HG02759 (cell line): ENCODE data around the gene CADM2.
"Not testable (repeated sequence)": the region's sequence is repeated elsewhere in the genome, so short reads cannot be mapped to it uniquely, and the experiment has no call there.

Source experiments
- ATAC-seq: cut with Tn5 transposase; IDR thresholded peaks from one replicate; pipeline ENCODE4 v1.9.1; 2021; ENCODE audit warnings: mild to moderate bottlenecking, moderate library complexity; ENCODE audit not compliant: unreplicated experiment

Gene CADM2

GRCh38 chr3:85881833-85882393 is 923.1 kb downstream of the CADM2 start:
- no peak for ATAC-seq

DNA sequence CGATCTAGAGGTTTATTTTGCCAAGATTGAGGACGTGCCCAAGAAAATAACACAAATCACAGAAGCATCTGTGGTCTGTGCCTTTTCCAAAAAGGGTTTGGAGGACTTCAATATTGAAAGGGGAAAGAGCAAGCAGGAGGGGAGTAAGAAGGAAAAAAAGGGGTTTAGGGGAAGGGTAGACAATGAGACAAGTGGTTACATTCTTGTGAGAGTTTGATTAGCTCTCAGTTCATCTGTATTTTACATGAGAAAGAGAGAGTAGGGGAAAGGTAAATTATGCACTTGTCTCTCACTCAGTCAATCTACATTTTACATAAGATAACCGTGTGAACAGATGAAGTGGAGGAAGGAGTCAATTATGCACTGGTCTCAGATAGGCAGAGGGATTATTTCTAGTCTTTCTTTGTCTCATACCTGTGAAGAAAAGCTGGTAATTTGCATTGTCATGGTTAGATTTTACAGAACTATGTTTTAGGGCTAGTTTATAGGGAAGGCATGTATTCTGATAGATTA is 931.3 kb downstream of the CADM2 start:
- no peak for ATAC-seq

GRCh38 chr3:85903434-85903833 is 944.6 kb downstream of the CADM2 start:
- no peak for ATAC-seq

- no peak for ATAC-seq
These were observed 954.2 kb downstream of the CADM2 start for GRCh38 chr3:85912980-85913379.

DNA sequence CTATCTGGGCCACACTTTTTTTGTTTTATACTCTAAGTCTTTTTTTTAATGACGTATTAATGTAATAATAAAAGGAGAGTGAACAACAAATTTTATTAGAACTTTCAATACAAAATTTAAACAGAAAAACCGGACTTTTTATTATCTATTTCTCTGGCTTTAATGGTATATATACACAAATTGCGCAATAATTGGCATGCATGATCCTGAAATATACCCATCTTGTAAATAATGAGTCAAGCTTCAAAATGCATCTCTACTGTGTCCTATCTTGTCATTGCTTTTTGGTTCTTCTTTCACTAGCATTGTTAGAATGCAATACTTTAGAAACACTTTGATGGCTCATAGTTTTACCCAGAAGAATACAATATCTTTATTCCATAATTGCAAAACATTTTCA is 963.6 kb downstream of the CADM2 start:
- no peak for ATAC-seq

DNA sequence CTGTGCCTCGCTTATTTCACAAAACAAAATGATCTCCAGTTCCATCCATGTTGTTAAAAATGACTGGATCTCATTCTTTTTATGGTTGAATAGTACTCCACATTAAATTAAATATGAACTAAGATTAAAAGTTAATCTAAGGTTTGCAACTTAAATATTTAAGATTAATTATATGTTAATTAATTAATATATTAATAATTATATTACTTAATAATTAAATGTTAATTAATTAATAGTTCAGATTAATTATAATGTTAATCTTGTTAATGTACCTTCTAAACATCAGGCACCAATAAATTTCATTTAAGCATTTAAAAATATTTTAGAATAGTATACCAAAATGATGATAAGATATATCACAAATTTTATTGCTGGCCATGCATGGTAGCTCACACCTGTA is 971.9 kb downstream of the CADM2 start:
- no peak for ATAC-seq

GRCh38 chr3:85933326-85933725 is 974.5 kb downstream of the CADM2 start:
- no peak for ATAC-seq

- ATAC-seq = no peak
These were observed 976.4 kb downstream of the CADM2 start for GRCh38 chr3:85935171-85935570.

DNA sequence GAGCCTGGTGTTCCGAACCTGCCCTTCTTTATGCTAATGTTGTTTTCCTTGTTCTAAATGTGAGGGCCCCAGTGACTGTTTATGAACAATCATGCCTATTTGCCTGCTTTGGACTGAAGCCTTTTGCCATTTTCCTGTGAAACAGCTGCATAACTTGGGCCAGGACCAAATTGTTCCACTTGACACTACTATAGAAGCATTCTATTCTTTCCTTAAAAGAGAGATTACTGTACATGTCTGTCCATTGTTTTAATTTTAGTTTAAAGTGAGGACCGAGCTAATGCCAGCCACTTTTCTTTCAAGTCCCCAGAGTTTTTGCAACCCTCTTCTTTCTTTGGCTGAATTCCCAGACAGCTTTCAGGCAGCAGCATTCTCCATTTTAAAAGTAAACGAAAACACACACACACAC is 980.3 kb downstream of the CADM2 start:
- no peak for ATAC-seq

DNA sequence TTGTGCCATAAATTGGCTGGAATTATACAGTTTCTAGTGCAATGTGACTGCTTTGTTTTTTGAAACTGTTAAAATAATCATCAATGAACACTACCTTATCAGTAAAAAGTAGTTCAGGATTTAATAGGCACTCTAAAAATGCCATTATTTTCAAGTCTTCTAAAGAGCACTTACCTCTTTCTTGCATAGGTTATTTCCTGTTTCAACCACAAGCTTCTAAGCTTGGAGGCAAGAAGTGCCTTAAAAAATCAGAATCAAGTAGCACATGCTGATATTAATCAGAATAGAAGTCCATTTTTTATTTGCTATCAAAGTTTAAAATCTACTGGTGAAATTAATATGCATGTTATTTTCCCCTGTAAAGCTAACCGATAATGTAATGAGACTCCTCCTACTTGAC is 991.6 kb downstream of the CADM2 start:
- no peak for ATAC-seq

DNA sequence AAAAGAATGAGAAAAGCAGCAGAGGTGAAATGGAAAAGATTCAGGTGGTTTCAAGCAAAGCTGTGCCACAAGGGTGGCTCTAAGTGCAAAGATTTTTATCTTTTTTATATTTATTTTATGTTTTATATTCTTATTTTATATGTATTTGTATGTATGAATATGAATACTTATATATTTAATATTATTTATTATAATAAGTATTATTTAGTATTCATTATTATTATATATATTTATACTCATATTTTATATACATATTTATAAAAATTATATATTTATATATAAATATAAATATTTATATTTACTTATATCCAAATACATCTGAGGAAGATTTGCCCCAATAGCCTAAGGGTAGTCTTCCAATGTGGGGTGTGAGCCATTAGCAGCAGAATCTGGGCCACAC is 1002.0 kb downstream of the CADM2 start:
- no peak for ATAC-seq

DNA sequence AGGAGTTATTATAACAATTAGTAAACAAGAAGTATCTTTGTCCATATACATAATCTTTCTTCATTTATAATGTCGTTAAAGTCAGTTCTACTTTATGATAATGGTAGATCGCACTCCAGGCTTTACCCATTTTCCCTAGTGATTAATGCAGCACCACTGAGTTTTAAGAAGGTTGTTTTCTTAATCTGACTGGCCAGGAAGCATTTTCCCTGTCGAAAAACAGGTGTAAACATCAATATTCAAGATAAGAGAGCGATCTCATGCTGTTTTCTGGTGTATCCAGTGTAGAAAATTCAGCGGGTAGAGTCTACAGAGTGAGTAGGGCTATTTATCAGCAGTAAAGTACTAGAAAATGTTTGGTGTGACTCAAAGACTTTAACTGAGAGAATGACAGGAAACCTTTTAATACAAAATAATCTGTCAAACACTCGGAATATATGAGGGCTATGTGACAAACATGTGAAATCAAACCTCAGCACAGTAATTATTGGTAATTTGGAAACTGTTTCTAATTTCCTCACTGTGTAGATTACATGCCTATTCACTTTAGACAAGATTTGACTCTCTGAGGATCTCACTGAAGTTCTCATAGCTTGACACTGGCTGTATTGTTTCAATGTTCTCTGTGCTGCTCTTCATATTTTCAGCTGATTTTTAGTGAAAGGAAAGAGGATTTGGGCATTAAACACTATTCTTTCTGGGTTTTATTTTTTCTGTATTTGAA is 1019.0 kb downstream of the CADM2 start:
- no peak for ATAC-seq

DNA sequence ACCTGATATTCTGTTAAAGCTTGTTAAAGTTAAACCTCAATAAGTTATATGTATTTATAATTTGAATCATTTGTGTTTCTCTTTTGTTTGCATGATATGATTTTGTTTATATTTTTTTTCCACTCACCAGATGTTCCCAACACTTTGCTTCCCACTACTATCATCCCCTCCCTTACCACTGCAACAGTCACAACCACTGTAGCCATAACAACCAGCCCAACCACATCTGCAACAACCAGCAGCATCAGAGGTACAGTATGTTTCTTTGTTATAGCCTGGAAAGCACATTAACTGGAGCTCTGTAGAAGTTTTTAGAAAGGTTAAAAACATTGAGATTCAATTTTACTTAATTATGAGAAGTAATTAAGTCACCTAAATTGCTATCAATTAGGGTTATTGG is 1020.2 kb downstream of the CADM2 start:
- ATAC-seq = no peak

GRCh38 chr3:85989581-85989980 is 1030.8 kb downstream of the CADM2 start:
- not testable (repeated sequence) for ATAC-seq

DNA sequence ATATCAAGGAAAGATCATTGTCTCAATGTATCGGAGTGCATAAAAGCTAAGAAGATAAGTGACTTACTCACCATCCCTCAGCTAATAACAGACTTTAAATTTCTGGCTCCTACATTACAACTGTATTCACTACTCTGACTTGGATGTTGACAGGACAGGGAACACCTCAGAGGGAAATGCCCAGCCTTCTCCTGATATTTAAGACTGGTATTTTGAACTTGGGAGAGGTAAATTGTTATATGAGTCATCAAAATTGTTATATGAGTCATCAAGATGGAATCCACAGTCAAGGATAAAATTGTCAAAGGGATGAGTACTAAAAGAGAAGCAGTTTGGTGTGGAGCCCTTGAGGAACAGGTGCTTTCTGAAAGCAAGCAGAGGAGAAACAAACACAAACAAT is 1070.8 kb downstream of the CADM2 start:
- ATAC-seq = no peak

DNA sequence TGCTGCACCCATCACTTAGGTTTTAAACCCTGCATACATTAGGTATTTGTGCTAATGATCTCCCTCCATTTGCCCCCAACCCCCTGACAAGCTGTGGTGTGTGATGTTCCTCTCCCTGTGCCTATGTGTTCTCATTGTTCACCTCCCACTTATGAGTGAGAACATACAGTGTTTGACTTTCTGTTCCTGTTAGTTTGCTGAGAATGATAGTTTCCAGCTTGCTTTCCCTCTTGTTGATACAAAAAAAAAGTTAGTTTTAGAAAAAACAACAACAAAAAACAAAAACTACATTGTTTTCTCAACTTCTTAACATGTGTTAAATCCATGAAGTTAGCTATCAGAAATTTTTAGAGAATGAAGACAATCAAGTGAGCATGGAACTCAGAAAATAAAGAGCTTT is 1079.1 kb downstream of the CADM2 start:
- ATAC-seq = no peak

- ATAC-seq = no peak
These were observed 1087.8 kb downstream of the CADM2 start for GRCh38 chr3:86046436-86047136.

DNA sequence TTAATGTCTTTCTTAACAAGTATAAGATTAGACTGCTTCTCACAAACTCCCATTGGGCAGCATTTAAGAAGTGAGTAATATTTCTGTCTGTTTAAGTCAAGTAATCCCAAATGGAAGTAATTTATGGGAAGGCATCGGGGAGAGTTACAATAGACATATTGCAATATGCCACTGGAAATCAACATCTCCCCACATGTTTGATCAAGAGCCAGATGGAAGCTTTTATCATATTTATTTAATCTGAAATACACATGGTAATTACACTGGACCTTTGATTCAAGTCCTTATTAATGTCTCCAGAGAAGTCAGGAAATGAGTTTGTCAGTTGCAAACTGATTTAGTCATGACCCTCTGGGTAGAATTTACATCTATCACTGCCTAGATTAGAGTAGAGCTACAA is 1088.4 kb downstream of the CADM2 start:
- no peak for ATAC-seq

GRCh38 chr3:86051058-86051457 is 1092.3 kb downstream of the CADM2 start:
- ATAC-seq = no peak

DNA sequence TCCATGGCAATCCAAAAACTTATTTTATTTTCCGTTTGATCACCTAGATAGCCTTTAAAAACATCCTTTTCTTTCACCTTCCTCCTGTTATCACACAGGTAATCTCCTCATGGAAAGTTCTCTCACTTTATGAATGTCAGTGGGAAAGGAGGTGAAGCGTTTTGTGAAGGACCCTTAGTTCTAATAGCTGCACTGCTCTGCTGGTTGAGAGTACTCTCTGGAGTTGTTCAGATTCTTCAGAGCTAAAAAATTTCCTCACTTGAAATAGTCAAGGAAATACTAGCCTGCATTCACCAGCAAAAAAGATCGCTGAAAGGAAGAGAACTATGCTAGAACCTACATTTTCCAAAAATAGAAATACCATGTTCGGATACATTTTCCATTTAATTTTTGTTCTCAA is 1097.2 kb downstream of the CADM2 start:
- ATAC-seq = no peak

GRCh38 chr3:86056962-86057361 is 1098.2 kb downstream of the CADM2 start:
- ATAC-seq = no peak

GRCh38 chr3:86073799-86074198 is 1115.0 kb downstream of the CADM2 start:
- no peak for ATAC-seq
